Measurements from ENCODE around the gene MBNL1.

GRCh38 chr3:152279479-152279878 lies 10.8 kb downstream of the MBNL1 start:
- TF ChIP-seq, protein P1, sequence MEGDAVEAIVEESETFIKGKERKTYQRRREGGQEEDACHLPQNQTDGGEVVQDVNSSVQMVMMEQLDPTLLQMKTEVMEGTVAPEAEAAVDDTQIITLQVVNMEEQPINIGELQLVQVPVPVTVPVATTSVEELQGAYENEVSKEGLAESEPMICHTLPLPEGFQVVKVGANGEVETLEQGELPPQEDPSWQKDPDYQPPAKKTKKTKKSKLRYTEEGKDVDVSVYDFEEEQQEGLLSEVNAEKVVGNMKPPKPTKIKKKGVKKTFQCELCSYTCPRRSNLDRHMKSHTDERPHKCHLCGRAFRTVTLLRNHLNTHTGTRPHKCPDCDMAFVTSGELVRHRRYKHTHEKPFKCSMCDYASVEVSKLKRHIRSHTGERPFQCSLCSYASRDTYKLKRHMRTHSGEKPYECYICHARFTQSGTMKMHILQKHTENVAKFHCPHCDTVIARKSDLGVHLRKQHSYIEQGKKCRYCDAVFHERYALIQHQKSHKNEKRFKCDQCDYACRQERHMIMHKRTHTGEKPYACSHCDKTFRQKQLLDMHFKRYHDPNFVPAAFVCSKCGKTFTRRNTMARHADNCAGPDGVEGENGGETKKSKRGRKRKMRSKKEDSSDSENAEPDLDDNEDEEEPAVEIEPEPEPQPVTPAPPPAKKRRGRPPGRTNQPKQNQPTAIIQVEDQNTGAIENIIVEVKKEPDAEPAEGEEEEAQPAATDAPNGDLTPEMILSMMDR (IDR thresholded peaks at IDR 0.05): no peak
- TF ChIP-seq POLR2A (IDR thresholded peaks at IDR 0.05): no peak
- no peak for TF ChIP-seq POLR2AphosphoS5 (IDR thresholded peaks at IDR 0.05)

Measured in breast epithelium (tissue), 3 donors.